Upper lobe of right lung (tissue), 1 donor: ENCODE measurements around the gene ZNF500. TPM values are rescaled to one million over a fixed set of nuclear protein-coding genes. Genes with fewer than 3 reads are reported as not detected.

Experiments
- ATAC-seq: fragments of 200-7000 bp; cut with Tn5 transposase; one replicate; pipeline ENCODE4 v1.9.1; 2020; ENCODE audit warnings: mild to moderate bottlenecking, moderate library complexity
- DNase-seq: peaks from one replicate; pipeline ENCODE4 v3.0.0-alpha.2; 2020
- H3K27ac ChIP-seq: fragments of 200-600 bp; one replicate; pipeline ENCODE4 v1.8.0; 2022
- H3K27me3 ChIP-seq: fragments of 200-600 bp; one replicate; pipeline ENCODE4 v1.8.0; 2022; ENCODE audit warnings: mild to moderate bottlenecking
- H3K36me3 ChIP-seq: fragments of 200-600 bp; one replicate; pipeline ENCODE4 v1.8.0; 2022
- H3K4me1 ChIP-seq: fragments of 200-600 bp; one replicate; pipeline ENCODE4 v1.8.0; 2022
- H3K4me3 ChIP-seq: fragments of 200-600 bp; one replicate; pipeline ENCODE4 v1.8.0; 2022; ENCODE audit warnings: mild to moderate bottlenecking
- H3K9me3 ChIP-seq: fragments of 200-600 bp; one replicate; pipeline ENCODE4 v1.8.0; 2022
- CTCF ChIP-seq: fragments of 200-600 bp; IDR thresholded peaks from one replicate; pipeline ENCODE4 v1.8.0; 2022; ENCODE audit warnings: antibody characterized with exemption
- intact Hi-C: fragments of 100-400 bp; cut with DNase I; formaldehyde crosslinking; loops from one replicate; pipeline ENCODE4 v1.11.0; 2022
- total RNA-seq: library from RNA; stranded (reverse); fragmentation: NEBNext Ultra II Directional; extraction: Animal tissue kit (Norgen Biotek cat#: 25700); gene quantifications from one replicate; pipeline ENCODE4 v1.2.1, GENCODE V29; 2021
- donor health status: DM: no; HTN: yes; CAD: no; lungs with severe emphysema.

Gene ZNF500
- total RNA-seq, 1 donor from 2014 or later = 15.7 TPM

- no peaks in the 10 kb centered on the region for H3K4me1 ChIP-seq
- peaks cover 50% of the 10 kb centered on the region for H3K36me3 ChIP-seq
- ATAC-seq = no peak
Measured at GRCh38 chr16:4714996-4715395, 52.0 kb downstream of the ZNF500 start.

GRCh38 chr16:4713663-4714501, 53.1 kb downstream of the ZNF500 start:
- intact Hi-C loops = no loop called here
- no peak overlapping the region for H3K27ac ChIP-seq
- peaks cover 57% of the 10 kb centered on the region for H3K36me3 ChIP-seq
- no peaks in the 10 kb centered on the region for H3K9me3 ChIP-seq
- ATAC-seq = peak; percentile 25
- no peak for TF ChIP-seq CTCF
- no peaks in the 10 kb centered on the region for H3K27me3 ChIP-seq
- no peak for DNase-seq
- H3K4me3 ChIP-seq = no peak overlapping the region
- no peaks in the 10 kb centered on the region for H3K4me1 ChIP-seq

More at GRCh38 chr16:4714996-4715395, 52.0 kb downstream of the ZNF500 start:
- intact Hi-C loops = no loop called here
- Histone ChIP-seq H3K27me3 (no peaks in the 10 kb centered on the region), H3K4me3 (no peak overlapping the region), H3K27ac (no peak overlapping the region), H3K9me3 (no peaks in the 10 kb centered on the region)
- no peak for TF ChIP-seq CTCF
- no peak for DNase-seq

GRCh38 chr16:4709481-4709880, 57.5 kb downstream of the ZNF500 start:
- H3K27me3 ChIP-seq = no peaks in the 10 kb centered on the region
- H3K4me1 ChIP-seq = no peaks in the 10 kb centered on the region
- no peak for DNase-seq
- peaks cover 66% of the 10 kb centered on the region for H3K36me3 ChIP-seq
- no peak for ATAC-seq
- no peak overlapping the region for H3K4me3 ChIP-seq
- H3K9me3 ChIP-seq = no peaks in the 10 kb centered on the region
- H3K27ac ChIP-seq = no peak overlapping the region
- TF ChIP-seq CTCF = no peak
- intact Hi-C loops = no loop called here

GRCh38 chr16:4706871-4707270, 60.1 kb downstream of the ZNF500 start:
- Histone ChIP-seq H3K4me3 (no peak overlapping the region), H3K27ac (no peak overlapping the region), H3K27me3 (no peaks in the 10 kb centered on the region), H3K9me3 (no peaks in the 10 kb centered on the region), H3K36me3 (peaks cover 52% of the 10 kb centered on the region), H3K4me1 (no peaks in the 10 kb centered on the region)
- ATAC-seq (no peak), DNase-seq (no peak)
- intact Hi-C loops = no loop called here
- TF ChIP-seq CTCF = no peak

GRCh38 chr16:4704913-4705312, 62.0 kb downstream of the ZNF500 start:
- Histone ChIP-seq H3K27me3 (no peaks in the 10 kb centered on the region), H3K27ac (no peak overlapping the region), H3K4me1 (no peaks in the 10 kb centered on the region), H3K36me3 (peaks cover 59% of the 10 kb centered on the region), H3K9me3 (no peaks in the 10 kb centered on the region), H3K4me3 (no peak overlapping the region)
- no peak for DNase-seq
- no peak for ATAC-seq
- intact Hi-C loops = no loop called here
- no peak for TF ChIP-seq CTCF
